H1 (cell line): ENCODE measurements around the gene CACNB2. TPM values are rescaled to one million over a fixed set of nuclear protein-coding genes. Genes with fewer than 3 reads are reported as not detected.

ENCODE experiments used
- CTCF ChIA-PET: fragments of 300-600 bp; sonication (Branson Sonifier 250); formaldehyde crosslinking; loops from one replicate; lab custom pipeline; 2021; ENCODE audit not compliant: partially characterized antibody; lab: Charles Lee
- POLR2A ChIA-PET: fragments of 300-600 bp; sonication (Branson Sonifier 250); formaldehyde crosslinking; loops from one replicate; lab custom pipeline; 2021; ENCODE audit warnings: inconsistent platforms; ENCODE audit not compliant: partially characterized antibody; lab: Charles Lee
- DNase-seq, 2 experiments: peaks; one replicate each; pipeline versions ENCODE4 v3.0.0 to v3.0.0-alpha.2; 2010 to 2022; ENCODE audit warnings: low spot score in 2 of 2, low read depth in 1 of 2, mixed read lengths in 1 of 2
- FAIRE-seq: peaks from 2 replicates; lab custom pipeline; 2011; peaks lifted over from hg19 to GRCh38; lab: Jason Lieb, UNC
- H2AFZ ChIP-seq: 2 replicates; pipeline ENCODE4 v1.8.1; 2012; ENCODE audit warnings: low read length, inconsistent platforms
- H2AK5ac ChIP-seq: 2 replicates; pipeline ENCODE4 v1.6.1; 2013; ENCODE audit warnings: low read depth, low read length
- H2BK120ac ChIP-seq: replicated peaks from 2 replicates; pipeline ENCODE3; 2013; ENCODE audit warnings: low read depth, low read length, inconsistent platforms
- H2BK12ac ChIP-seq: 2 replicates; pipeline ENCODE4 v1.6.1; 2013; ENCODE audit warnings: low read depth, low read length
- H2BK15ac ChIP-seq: 2 replicates; pipeline ENCODE4 v1.6.1; 2013; ENCODE audit warnings: low read length
- H2BK20ac ChIP-seq: 2 replicates; pipeline ENCODE4 v1.6.1; 2013; ENCODE audit warnings: low read length
- H2BK5ac ChIP-seq: 2 replicates; pipeline ENCODE4 v1.6.1; 2013; ENCODE audit warnings: low read depth, low read length
- H3K14ac ChIP-seq: 2 replicates; pipeline ENCODE4 v1.6.1; 2013; ENCODE audit warnings: inconsistent platforms; ENCODE audit not compliant: insufficient read length
- H3K18ac ChIP-seq: 2 replicates; pipeline ENCODE4 v1.6.1; 2013; ENCODE audit warnings: low read length; ENCODE audit errors: extremely low read depth
- H3K23ac ChIP-seq: 2 replicates; pipeline ENCODE4 v1.6.1; 2013; ENCODE audit warnings: inconsistent platforms; ENCODE audit not compliant: insufficient read length
- H3K23me2 ChIP-seq: 2 replicates; pipeline ENCODE4 v1.6.1; 2013; ENCODE audit warnings: low read depth, low read length
- H3K27ac ChIP-seq: 2 replicates; pipeline ENCODE4 v1.6.1; 2011; ENCODE audit warnings: low read depth, low read length, inconsistent platforms
- H3K27me3 ChIP-seq, 4 experiments: replicated peaks in 1 of 4; 1 replicate in 1 of 4; 2 replicates in 3 of 4; pipeline versions ENCODE4 v1.6.1 to v1.8.1; 2011 to 2013; ENCODE audit warnings: low read length in 3 of 4, mild to moderate bottlenecking in 3 of 4, inconsistent platforms in 2 of 4, mixed read lengths in 2 of 4, moderate library complexity in 1 of 4; ENCODE audit not compliant: control insufficient read depth in 3 of 4, insufficient read depth in 3 of 4; ENCODE audit errors: extremely low read depth in 1 of 4
- H3K36me3 ChIP-seq, 4 experiments: 2 replicates each; pipeline versions ENCODE4 v1.6.1 to v1.8.1; 2011 to 2013; ENCODE audit warnings: mild to moderate bottlenecking in 4 of 4, low read length in 3 of 4, moderate library complexity in 2 of 4, control low read depth in 1 of 4, inconsistent platforms in 1 of 4; ENCODE audit not compliant: insufficient read depth in 4 of 4, control insufficient read depth in 2 of 4
- H3K4ac ChIP-seq: replicated peaks from 2 replicates; pipeline ENCODE3; 2013; ENCODE audit warnings: low read length, low read depth, mixed read lengths, inconsistent platforms; ENCODE audit not compliant: insufficient read length
- H3K4me1 ChIP-seq, 4 experiments: replicated peaks in 1 of 4; 1 replicate in 1 of 4; 2 replicates in 3 of 4; pipeline versions ENCODE4 v1.6.1 to v1.8.1; 2011 to 2013; ENCODE audit warnings: low read length in 3 of 4, inconsistent platforms in 2 of 4, mixed read lengths in 1 of 4; ENCODE audit not compliant: insufficient read depth in 4 of 4, control insufficient read depth in 3 of 4
- H3K4me2 ChIP-seq, 2 experiments: 2 replicates each; pipeline versions ENCODE4 v1.6.1 to v1.8.1; 2011 to 2013; ENCODE audit warnings: low read depth in 2 of 2, low read length in 2 of 2, control low read depth in 1 of 2, inconsistent platforms in 1 of 2, mild to moderate bottlenecking in 1 of 2; ENCODE audit not compliant: insufficient read depth in 1 of 2
- H3K4me3 ChIP-seq, 4 experiments: fragments of 200-600, 300-600 bp in 1 of 4; sonication (generic), shearing (Covaris generic), sonication (Bioruptor Twin) in 1 of 4; 2 replicates each; pipeline versions ENCODE4 v1.5.1 to v1.8.1; 2011 to 2016; ENCODE audit warnings: low read length in 4 of 4, low read depth in 3 of 4, control low read depth in 2 of 4, inconsistent platforms in 2 of 4, mild to moderate bottlenecking in 2 of 4, mixed read lengths in 1 of 4, moderate library complexity in 1 of 4; ENCODE audit not compliant: insufficient read depth in 2 of 4; ENCODE audit errors: extremely low read depth in 1 of 4
- H3K56ac ChIP-seq: replicated peaks from 2 replicates; pipeline ENCODE3; 2013; ENCODE audit warnings: low read depth, mild to moderate bottlenecking, mixed read lengths, low read length, inconsistent platforms; ENCODE audit not compliant: insufficient read length
- H3K79me1 ChIP-seq: 2 replicates; pipeline ENCODE4 v1.6.1; 2013; ENCODE audit warnings: low read depth, low read length, control low read depth
- H3K79me2 ChIP-seq, 2 experiments: 2 replicates each; pipeline versions ENCODE4 v1.6.1 to v1.8.1; 2012 to 2013; ENCODE audit warnings: low read length in 2 of 2, mild to moderate bottlenecking in 2 of 2, inconsistent platforms in 1 of 2; ENCODE audit not compliant: insufficient read depth in 2 of 2, control insufficient read depth in 1 of 2
- H3K9ac ChIP-seq, 4 experiments: replicated peaks in 1 of 4; 1 replicate in 1 of 4; 2 replicates in 3 of 4; pipeline versions ENCODE4 v1.6.1 to v1.8.1; 2011 to 2013; ENCODE audit warnings: low read depth in 3 of 4, low read length in 3 of 4, control low read depth in 2 of 4, mild to moderate bottlenecking in 2 of 4, moderate library complexity in 2 of 4, inconsistent platforms in 1 of 4; ENCODE audit errors: extremely low read depth in 1 of 4
- H3K9me3 ChIP-seq, 2 experiments: 2 replicates each; pipeline versions ENCODE4 v1.6.1 to v1.8.1; 2012 to 2013; ENCODE audit warnings: mild to moderate bottlenecking in 2 of 2, moderate library complexity in 2 of 2, control low read depth in 1 of 2, inconsistent platforms in 1 of 2, low read depth in 1 of 2, low read length in 1 of 2, mixed read lengths in 1 of 2; ENCODE audit not compliant: insufficient read depth in 2 of 2
- H4K20me1 ChIP-seq, 2 experiments: replicated peaks in 1 of 2; 2 replicates each; pipeline versions ENCODE3 to v1.8.1; 2011 to 2013; ENCODE audit warnings: inconsistent platforms in 2 of 2, low read length in 2 of 2, mild to moderate bottlenecking in 1 of 2; ENCODE audit not compliant: insufficient read depth in 2 of 2, control insufficient read depth in 1 of 2
- H4K5ac ChIP-seq: 2 replicates; pipeline ENCODE4 v1.6.1; 2013; ENCODE audit warnings: low read length, low read depth, mixed read lengths, inconsistent platforms; ENCODE audit not compliant: insufficient read length
- H4K8ac ChIP-seq: 2 replicates; pipeline ENCODE4 v1.8.0; 2013; ENCODE audit warnings: mild to moderate bottlenecking, moderate library complexity, low read length, inconsistent platforms; ENCODE audit not compliant: insufficient read depth; ENCODE audit errors: extremely low read depth
- H4K91ac ChIP-seq: replicated peaks from 2 replicates; pipeline ENCODE3; 2013; ENCODE audit warnings: low read length, mixed read lengths, inconsistent platforms; ENCODE audit not compliant: insufficient read length
- BRCA1 ChIP-seq: IDR thresholded peaks from 2 replicates; pipeline ENCODE4 v1.6.1; 2012; ENCODE audit warnings: low read depth, low read length, improper control_type of control experiment
- CTBP2 ChIP-seq: IDR thresholded peaks from 2 replicates; pipeline ENCODE4 v1.7.0; 2011; ENCODE audit warnings: borderline replicate concordance, mild to moderate bottlenecking, moderate library complexity, mixed read lengths, low read length; ENCODE audit not compliant: insufficient read depth, insufficient read length
- FOSL1 ChIP-seq: IDR thresholded peaks from 2 replicates; pipeline ENCODE4 v1.6.1; 2011; ENCODE audit warnings: mild to moderate bottlenecking, low read depth, low read length, moderate library complexity; ENCODE audit not compliant: insufficient read depth
- HDAC2 ChIP-seq, 2 experiments: fragments of 300-600 bp in 1 of 2; sonication (generic) in 1 of 2; IDR thresholded peaks; 2 replicates each; pipeline ENCODE4 v1.6.1; 2011 to 2012; ENCODE audit warnings: low read depth in 2 of 2, low read length in 2 of 2, mild to moderate bottlenecking in 2 of 2, moderate library complexity in 2 of 2, borderline replicate concordance in 1 of 2, inconsistent platforms in 1 of 2
- JUN ChIP-seq: IDR thresholded peaks from 2 replicates; pipeline ENCODE4 v1.6.1; 2011; ENCODE audit warnings: low read depth, mild to moderate bottlenecking, improper control_type of control experiment, low read length
- JUND ChIP-seq: IDR thresholded peaks from 2 replicates; pipeline ENCODE4 v1.6.1; 2011; ENCODE audit warnings: mild to moderate bottlenecking, improper control_type of control experiment, low read length
- MAFK ChIP-seq: IDR thresholded peaks from 2 replicates; pipeline ENCODE4 v1.6.1; 2012; ENCODE audit warnings: low read depth, mild to moderate bottlenecking, improper control_type of control experiment, low read length
- MAX ChIP-seq: IDR thresholded peaks from 2 replicates; pipeline ENCODE4 v1.6.1; 2012; ENCODE audit warnings: inconsistent platforms
- RNF2 ChIP-seq: fragments of 200-900, 300-1000 bp; sonication (generic); IDR thresholded peaks from 2 replicates; pipeline ENCODE4 v1.7.1; 2016; ENCODE audit warnings: borderline replicate concordance, low read depth, mild to moderate bottlenecking, antibody characterized with exemption, low read length; ENCODE audit not compliant: poor library complexity, severe bottlenecking; ENCODE audit errors: missing control alignments
- SIN3A ChIP-seq, 2 experiments: IDR thresholded peaks in 1 of 2; conservative IDR thresholded peaks in 1 of 2; 2 replicates each; pipeline ENCODE4 v1.6.1; 2011 to 2012; ENCODE audit warnings: low read length in 2 of 2, improper control_type of control experiment in 1 of 2, low read depth in 1 of 2, mild to moderate bottlenecking in 1 of 2
- SRF ChIP-seq: IDR thresholded peaks from 2 replicates; pipeline ENCODE4 v1.6.1; 2011; ENCODE audit warnings: mild to moderate bottlenecking, low read depth, low read length, moderate library complexity
- TBP ChIP-seq: IDR thresholded peaks from 2 replicates; pipeline ENCODE4 v1.6.1; 2011; ENCODE audit warnings: low read depth, low read length, improper control_type of control experiment
- TEAD4 ChIP-seq: IDR thresholded peaks from 2 replicates; pipeline ENCODE4 v1.6.1; 2012; ENCODE audit warnings: low read depth, low read length, inconsistent platforms, mixed read lengths
- YY1 ChIP-seq: IDR thresholded peaks from 2 replicates; pipeline ENCODE4 v1.6.1; 2011; ENCODE audit warnings: low read depth, mild to moderate bottlenecking, low read length
- WGBS, 2 experiments: shearing (Covaris generic) in 1 of 2; methylation state at CpG; one replicate each; pipeline versions ENCODE4 v1.1.6 to v1.1.7; 2013 to 2015; ENCODE audit warnings: low lambda C conversion rate in 2 of 2, mixed read lengths in 2 of 2, inconsistent platforms in 1 of 2, low coverage in 1 of 2, missing lambda C conversion rate in 1 of 2; ENCODE audit not compliant: insufficient replicate concordance in 2 of 2, insufficient coverage in 1 of 2, insufficient read length in 1 of 2; ENCODE audit errors: extremely low coverage in 1 of 2, missing lambda C conversion rate in 1 of 2; 5-methylcytosine and 5-hydroxymethylcytosine counted together
- polyA plus RNA-seq, 7 experiments: library from polyadenylated mRNA; depleted of rRNA in 3 of 7; stranded (reverse) in 5 of 7; unstranded in 2 of 7; fragments of >200 nt in 5 of 7; fragments of 200-250 nt in 2 of 7; gene quantifications; 1 replicate in 5 of 7; 2 replicates in 1 of 7; 4 replicates in 1 of 7; pipeline versions ENCODE4 v1.2.1 to v1.2.3, GENCODE V29; 2011 to 2013; ENCODE audit warnings: missing spikeins in 2 of 7, mixed read lengths in 2 of 7
- total RNA-seq: library from RNA; stranded (reverse); fragmentation: NEBNext Ultra II Directional; extraction: Animal tissue kit (Norgen Biotek cat#: 25700); gene quantifications from 2 replicates; pipeline ENCODE4 v1.2.1, GENCODE V29; 2021

CACNB2 gene
- total and polyA plus RNA-seq, 2 of the 8 experiments (the other 6 are each of a cell fraction or from before 2014, with no cell fraction given) = 2.4 to 3.2 TPM

- Histone ChIP-seq H3K4me1 (peaks cover 0 to 3% (median 1%) of the 10 kb centered on the region in 4 experiments; a peak in 3 of 7 replicates), H3K79me2 (no peaks in the 10 kb centered on the region), H3K27ac (no peak overlapping the region), H4K5ac (no peak overlapping the region), H3K9me3 (no peaks in the 10 kb centered on the region), H2BK5ac (no peak overlapping the region), H3K27me3 (no peaks in the 10 kb centered on the region), H2AK5ac (no peak overlapping the region), H2BK20ac (no peak overlapping the region), H3K56ac (no peak overlapping the region), H4K8ac (no peak overlapping the region), H2BK120ac (no peak overlapping the region), H3K14ac (no peak overlapping the region), H3K4me3 (no peak overlapping the region), H3K79me1 (no peaks in the 10 kb centered on the region), H3K23me2 (no peaks in the 10 kb centered on the region), H3K9ac (no peak overlapping the region), H3K36me3 (no peaks in the 10 kb centered on the region), H4K20me1 (peaks cover 0 to 2% of the 10 kb centered on the region in 2 experiments), H4K91ac (no peak overlapping the region), H3K4ac (no peak overlapping the region), H3K18ac (no peak overlapping the region), H2AFZ (no peak overlapping the region), H2BK15ac (no peak overlapping the region), H2BK12ac (no peak overlapping the region), H3K4me2 (no peak overlapping the region), H3K23ac (no peak overlapping the region)
- 63% methylated on average over 4 of the region's 4 CpGs; no CpG with 5 or more reads in 1 of the 2 experiments for WGBS, 2 experiments
- no peak for FAIRE-seq
- TF ChIP-seq FOSL1 (no peak), SRF (no peak), TBP (no peak), BRCA1 (no peak), SIN3A (conservative IDR thresholded peaks at IDR 0.05 in 1 of 2, IDR thresholded peaks at IDR 0.05 in 1 of 2; ENCODE audit: low read depth in 1 of 2, low read length in 2 of 2) (no peak), MAX (no peak), CTBP2 (no peak), JUN (no peak), JUND (no peak), YY1 (no peak), RNF2 (no peak), TEAD4 (no peak), MAFK (no peak), HDAC2 (IDR thresholded peaks at IDR 0.05; ENCODE audit: borderline replicate concordance in 1 of 2, low read depth in 2 of 2, low read length in 2 of 2) (no peak)
- DNase-seq = no peak
- CTCF ChIA-PET = no interaction called here
- POLR2A ChIA-PET = no interaction called here
Observed at GRCh38 chr10:18221882-18222281, 81.7 kb downstream of the CACNB2 start.
